Daoy (cell line): Measurements from ENCODE around the gene MGMT. TPM values are rescaled to one million over a fixed set of nuclear protein-coding genes. Genes with fewer than 3 reads are reported as not detected.
A peak's percentile ranks its signal among the peaks of the same experiment; 100 is the strongest.

ENCODE experiments used
- DNase-seq: peaks from one replicate; pipeline ENCODE4 v3.0.0-alpha.2; 2015; ENCODE audit warnings: low read depth
- total RNA-seq: library from RNA; depleted of rRNA; stranded (reverse); fragments of >200 nt; shearing (Covaris generic); gene quantifications from 2 replicates; pipeline ENCODE4 v1.2.3, GENCODE V29; 2014

The MGMT gene
- total RNA-seq, 1 experiment from 2014 or later: 14.9 TPM

DNA sequence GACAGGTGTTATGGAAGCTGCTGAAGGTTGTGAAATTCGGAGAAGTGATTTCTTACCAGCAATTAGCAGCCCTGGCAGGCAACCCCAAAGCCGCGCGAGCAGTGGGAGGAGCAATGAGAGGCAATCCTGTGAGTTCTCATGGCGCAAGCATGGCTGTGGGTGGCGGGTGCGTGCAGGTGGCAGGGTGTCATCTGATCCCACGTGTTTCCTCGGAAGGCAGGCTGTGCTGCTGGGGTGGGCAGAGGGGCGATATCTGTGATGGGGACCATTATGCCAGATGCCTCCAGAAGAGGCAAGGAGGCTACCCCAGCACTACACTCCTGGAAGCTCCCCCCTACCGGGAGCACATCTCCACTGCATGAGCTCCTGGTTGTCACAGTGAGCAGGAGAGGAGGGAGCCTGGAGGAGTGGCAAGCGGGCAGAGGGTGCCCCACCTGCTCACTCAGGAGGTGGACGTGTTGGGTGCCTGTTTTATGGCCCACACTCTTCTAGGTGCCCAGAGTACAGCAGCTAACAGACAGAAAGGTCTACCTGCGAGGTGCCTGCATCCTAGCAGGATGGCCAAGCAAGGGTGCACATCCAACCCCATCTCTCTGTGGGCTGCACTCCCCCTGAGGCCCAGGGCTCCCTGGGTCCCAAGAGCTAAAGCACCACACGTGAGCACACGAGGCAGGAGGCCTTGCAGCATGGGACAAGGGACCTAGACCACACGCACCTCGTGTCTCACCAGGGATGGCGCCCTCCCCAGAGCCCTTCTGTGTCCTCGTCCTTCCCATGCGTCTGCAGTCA is 292.4 kb downstream of the MGMT start:
- no peak for DNase-seq

DNA sequence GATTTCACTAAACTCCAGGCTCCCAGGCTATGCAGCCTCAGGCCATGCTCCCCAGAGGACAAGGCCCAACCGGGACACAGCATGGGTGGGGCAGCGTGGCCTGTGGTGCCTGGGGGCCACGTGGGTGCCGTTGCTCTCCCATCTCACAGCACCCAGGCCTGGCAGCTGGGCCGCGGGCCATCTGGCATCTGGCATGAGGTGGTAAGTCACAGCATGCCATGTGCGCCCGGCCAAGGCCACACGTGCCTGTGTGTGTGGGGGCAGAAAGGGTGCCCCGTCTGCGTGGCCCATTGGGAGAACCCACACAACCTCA is 292.9 kb downstream of the MGMT start:
- no peak for DNase-seq

- no peak for DNase-seq
These were observed 293.4 kb downstream of the MGMT start for GRCh38 chr10:129760416-129760815.

DNA sequence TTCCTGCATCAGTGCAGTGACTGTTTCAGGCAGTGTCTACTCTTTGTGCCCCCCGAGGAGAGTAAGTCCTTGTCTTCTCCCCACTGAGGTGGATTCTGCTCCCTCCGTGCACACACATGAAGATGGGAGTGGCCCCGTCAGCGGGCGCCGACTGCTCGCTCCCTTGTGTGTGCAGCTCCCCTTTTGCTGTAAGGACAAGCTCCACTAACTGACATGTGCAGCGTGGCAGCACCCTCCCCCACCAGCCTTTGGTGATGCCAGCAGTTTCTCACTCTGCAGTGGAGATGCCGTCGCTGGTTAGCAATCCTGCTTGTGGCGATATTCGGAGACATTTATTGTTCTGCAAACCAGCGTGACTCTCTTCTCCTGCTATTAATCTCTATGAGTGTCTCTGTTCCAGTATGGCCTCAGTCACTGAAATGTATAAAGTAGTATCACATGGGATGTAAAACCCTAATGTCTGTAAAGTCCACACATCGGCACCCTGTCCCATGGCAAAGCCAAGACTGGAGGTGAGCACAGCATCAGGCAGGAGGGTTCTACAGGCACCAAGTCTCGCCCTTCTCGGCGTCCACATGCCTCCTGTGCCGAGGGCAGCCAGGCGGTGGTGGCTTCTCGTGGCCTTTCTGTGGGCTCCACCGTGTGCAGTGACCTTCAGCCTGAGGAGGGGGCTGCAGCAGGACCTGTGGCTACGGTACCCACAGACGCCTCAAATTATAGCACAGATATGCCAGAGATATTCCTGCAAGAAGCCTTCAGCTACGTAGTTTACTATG is 294.3 kb downstream of the MGMT start:
- DNase-seq: no peak

- DNase-seq: peak; percentile 27
These were observed 295.2 kb downstream of the MGMT start for GRCh38 chr10:129761981-129762956.

GRCh38 chr10:129764011-129764900 is 297.2 kb downstream of the MGMT start:
- DNase-seq: no peak

- no peak for DNase-seq
These were observed 298.0 kb downstream of the MGMT start for GRCh38 chr10:129764901-129765663.

DNA sequence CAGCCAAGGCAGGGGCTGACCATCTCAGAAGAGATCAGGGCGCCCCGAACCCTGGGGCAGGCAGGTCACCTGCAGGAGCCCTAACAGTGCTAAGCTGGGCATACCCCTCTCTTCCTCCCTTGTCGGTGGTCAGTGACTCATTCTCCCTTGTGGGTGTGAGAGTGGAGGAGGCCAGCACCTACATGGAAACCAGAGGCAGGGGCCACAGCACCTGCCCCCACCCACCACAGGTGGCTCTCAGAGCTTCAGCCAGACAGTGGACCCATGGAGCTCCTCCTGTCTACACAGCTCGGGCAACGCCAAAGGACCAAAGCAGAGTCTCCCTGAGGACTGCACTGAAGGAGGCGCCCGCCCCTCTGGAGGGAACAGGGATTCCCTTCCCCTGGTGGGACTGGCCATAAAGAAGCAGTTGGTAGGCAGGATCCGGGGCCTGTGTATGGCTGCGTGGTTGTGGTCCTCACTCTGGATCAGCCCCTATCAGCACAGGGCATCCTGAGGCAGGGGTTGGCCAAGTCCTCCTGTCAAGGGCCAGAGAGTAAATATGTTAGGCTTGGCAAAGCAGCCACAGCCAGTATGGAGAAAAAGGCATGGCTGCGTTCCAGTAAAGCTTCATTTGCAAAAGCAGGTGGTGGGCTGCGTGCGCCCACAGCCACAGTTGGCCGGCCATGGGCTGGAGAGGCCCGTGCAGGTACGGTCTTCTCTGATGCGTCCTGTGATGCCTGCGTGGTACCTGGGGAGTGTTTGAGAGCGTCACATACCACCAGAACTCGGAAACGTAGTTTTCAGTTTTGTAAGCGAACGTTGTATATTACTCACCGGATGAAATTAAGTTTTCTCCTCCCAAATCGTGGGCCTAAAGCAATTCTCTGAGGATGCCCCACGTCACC is 298.9 kb downstream of the MGMT start:
- DNase-seq: no peak

GRCh38 chr10:129766611-129767550 is 299.8 kb downstream of the MGMT start:
- DNase-seq: no peak

- no peak for DNase-seq
These were observed 300.7 kb downstream of the MGMT start for GRCh38 chr10:129767751-129768150.

DNA sequence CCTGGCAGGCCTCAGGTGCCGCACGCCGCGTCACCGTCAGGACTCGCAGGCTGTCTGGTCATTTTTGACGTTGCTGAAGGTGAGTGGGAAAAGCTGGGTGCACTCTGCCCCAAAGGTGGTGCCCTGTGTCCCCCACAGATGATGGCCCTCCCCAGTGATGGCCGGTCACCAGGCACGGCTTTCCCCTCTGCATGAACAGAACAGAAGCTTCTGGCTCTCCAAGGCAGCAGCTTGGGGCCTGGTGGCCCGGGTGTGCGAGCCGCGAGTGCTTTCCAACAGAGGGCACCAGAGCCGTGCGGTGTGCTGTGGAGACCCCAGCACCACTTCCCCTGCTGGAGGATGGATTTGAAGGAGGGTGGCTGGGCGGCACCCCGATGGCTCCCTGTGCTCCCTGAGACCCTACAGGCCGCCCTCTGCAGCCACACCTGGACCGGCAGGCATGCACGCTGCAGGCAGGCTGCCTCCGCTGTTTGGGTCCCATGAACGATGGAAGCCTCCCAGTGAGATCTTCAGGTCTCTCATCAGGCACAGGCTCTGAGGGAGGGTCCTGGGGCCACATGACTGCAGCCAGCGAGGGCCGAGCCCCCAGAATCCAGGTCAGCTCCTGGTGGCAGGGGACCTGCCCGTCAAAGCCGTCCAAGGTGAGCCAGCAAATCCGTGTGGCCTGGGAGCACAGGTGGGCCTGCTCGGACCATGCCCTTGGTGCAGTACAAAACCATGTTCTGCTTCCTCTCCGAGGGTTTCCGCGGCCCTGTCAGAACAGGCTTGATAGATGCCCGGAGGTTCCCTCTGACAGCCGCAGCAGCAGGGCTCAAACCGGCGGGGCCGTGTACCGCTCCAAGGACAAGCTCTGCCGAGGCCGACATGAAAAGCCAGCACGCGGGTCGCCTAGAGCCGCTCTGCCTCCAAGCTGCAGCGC is 301.7 kb downstream of the MGMT start:
- no peak for DNase-seq

- DNase-seq: no peak
These were observed 302.5 kb downstream of the MGMT start for GRCh38 chr10:129769381-129770116.

- no peak for DNase-seq
These were observed 303.2 kb downstream of the MGMT start for GRCh38 chr10:129770286-129770685.

- no peak for DNase-seq
These were observed 304.0 kb downstream of the MGMT start for GRCh38 chr10:129771024-129771423.

DNA sequence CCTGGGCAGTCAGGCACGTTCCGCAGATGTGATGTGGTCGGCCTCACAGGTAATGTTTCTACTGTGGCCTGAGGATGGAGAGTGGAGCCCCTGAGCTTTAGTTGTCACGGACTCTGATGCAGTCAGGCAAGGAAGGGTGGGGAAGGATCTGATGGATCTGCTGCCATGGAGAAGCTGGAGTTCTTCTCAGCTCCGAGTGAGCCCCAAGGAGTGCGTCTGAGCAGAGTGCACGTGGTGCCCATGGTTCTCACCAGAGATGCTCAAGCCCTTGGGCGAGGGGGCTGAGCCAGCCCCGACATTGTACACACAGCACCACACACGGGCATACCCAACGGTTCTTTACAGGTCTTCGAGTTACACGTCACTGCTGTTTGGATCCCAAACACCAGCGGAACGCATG is 304.5 kb downstream of the MGMT start:
- no peak for DNase-seq

DNA sequence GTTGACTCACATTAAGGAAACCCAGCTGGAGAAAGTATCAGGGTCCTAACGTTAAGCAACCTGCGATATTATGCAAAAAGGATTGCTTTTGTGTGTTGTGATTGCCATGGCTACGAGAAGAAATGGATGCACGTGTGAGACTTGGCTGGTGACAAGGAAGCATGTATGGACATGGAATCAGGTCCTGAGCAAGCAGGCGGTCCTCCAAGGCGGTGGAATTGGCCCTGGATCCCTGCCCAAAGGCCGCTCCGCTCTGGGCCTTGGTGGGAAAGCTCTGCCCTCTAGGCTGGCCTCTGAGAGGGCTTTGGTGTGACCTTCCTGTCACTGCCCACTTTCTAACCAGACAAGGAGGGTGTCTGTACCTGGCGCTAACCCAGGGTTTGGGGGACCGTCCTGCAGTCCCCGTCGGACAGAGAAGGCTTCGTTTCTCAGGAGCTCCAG is 305.0 kb downstream of the MGMT start:
- no peak for DNase-seq
